Stomach (tissue), 4 donors: Measurements from ENCODE around the gene DDIT3.

Experiments
- EP300 ChIP-seq: sonication (generic); formaldehyde crosslinking; IDR thresholded peaks from one replicate; pipeline ENCODE4 v1.6.1; 2017; ENCODE audit warnings: antibody characterized with exemption
- POLR2A ChIP-seq, 4 donors: fragments of 450-650 bp; IDR thresholded peaks; one replicate each; pipeline ENCODE4 v1.6.1; 2016; ENCODE audit warnings: antibody characterized with exemption in 4 of 4, control low read depth in 2 of 4, mild to moderate bottlenecking in 1 of 4, moderate library complexity in 1 of 4
- POLR2AphosphoS5 ChIP-seq, 3 donors: sonication (generic); formaldehyde crosslinking; IDR thresholded peaks; one replicate each; pipeline ENCODE4 v1.6.1; 2016; ENCODE audit warnings: antibody characterized with exemption in 3 of 3
- TF ChIP-seq, protein P1 (sequence below), 7 experiments: fragments of 450-650 bp in 4 of 7; fragments of 200-600 bp in 3 of 7; sonication (generic) in 3 of 7; IDR thresholded peaks; one replicate each; pipeline ENCODE4 v1.5.1; 2016 to 2019; ENCODE audit warnings: antibody characterized with exemption in 7 of 7, control low read depth in 2 of 7, mild to moderate bottlenecking in 1 of 7

- TF ChIP-seq POLR2A (IDR thresholded peaks at IDR 0.05), result no peak
- TF ChIP-seq, protein P1, sequence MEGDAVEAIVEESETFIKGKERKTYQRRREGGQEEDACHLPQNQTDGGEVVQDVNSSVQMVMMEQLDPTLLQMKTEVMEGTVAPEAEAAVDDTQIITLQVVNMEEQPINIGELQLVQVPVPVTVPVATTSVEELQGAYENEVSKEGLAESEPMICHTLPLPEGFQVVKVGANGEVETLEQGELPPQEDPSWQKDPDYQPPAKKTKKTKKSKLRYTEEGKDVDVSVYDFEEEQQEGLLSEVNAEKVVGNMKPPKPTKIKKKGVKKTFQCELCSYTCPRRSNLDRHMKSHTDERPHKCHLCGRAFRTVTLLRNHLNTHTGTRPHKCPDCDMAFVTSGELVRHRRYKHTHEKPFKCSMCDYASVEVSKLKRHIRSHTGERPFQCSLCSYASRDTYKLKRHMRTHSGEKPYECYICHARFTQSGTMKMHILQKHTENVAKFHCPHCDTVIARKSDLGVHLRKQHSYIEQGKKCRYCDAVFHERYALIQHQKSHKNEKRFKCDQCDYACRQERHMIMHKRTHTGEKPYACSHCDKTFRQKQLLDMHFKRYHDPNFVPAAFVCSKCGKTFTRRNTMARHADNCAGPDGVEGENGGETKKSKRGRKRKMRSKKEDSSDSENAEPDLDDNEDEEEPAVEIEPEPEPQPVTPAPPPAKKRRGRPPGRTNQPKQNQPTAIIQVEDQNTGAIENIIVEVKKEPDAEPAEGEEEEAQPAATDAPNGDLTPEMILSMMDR (IDR thresholded peaks at IDR 0.05), result no peak
- TF ChIP-seq POLR2AphosphoS5 (IDR thresholded peaks at IDR 0.05), result no peak
- no peak for TF ChIP-seq EP300
Observed at GRCh38 chr12:57539134-57539768, 18.9 kb upstream of the DDIT3 start.
